ENCODE results near the gene MBOAT2. TPM values are rescaled to one million over a fixed set of nuclear protein-coding genes. Genes with fewer than 3 reads are reported as not detected.

Gene MBOAT2
- total RNA-seq, 1 experiment from 2014 or later: 16.8 TPM

- Histone ChIP-seq H2AFZ (ENCODE audit: low read depth, low read length, poor library complexity, severe bottlenecking) (no peak overlapping the region), H3K79me2 (ENCODE audit: insufficient read depth, low read length) (no peaks in the 10 kb centered on the region), H3K4me1 (ENCODE audit: control insufficient read depth in 1 of 2, insufficient read depth in 2 of 2, low read length in 2 of 2) (peaks cover 0 to 3% of the 10 kb centered on the region in 2 experiments; a peak in 1 of 4 replicates), H3K9me2 (ENCODE audit: insufficient read depth) (no peaks in the 10 kb centered on the region), H3K27me3 (ENCODE audit: insufficient read depth, low read length) (no peaks in the 10 kb centered on the region), H3K4me2 (ENCODE audit: low read length) (no peak overlapping the region), H3K36me3 (ENCODE audit: control insufficient read depth in 1 of 2, insufficient read depth in 2 of 2, low read length in 2 of 2) (no peaks in the 10 kb centered on the region), H3K4me3 (replicated peaks in 1 of 2; ENCODE audit: low read depth in 1 of 2, low read length in 2 of 2) (no peak overlapping the region), H3K27ac (ENCODE audit: low read depth, low read length) (no peak overlapping the region), H3K9ac (ENCODE audit: low read length) (no peak overlapping the region), H3K9me3 (ENCODE audit: control insufficient read depth in 1 of 2, insufficient read depth in 1 of 2, low read depth in 1 of 2, low read length in 2 of 2) (no peaks in the 10 kb centered on the region), H4K20me1 (ENCODE audit: insufficient read depth) (no peaks in the 10 kb centered on the region)
- no peak for DNase-seq (ENCODE audit: low read depth, low spot score)
- no peak for ATAC-seq
- ChIA-PET POLR2A (no interaction called here), RAD21 (ENCODE audit: low non-redundant PET in 1 of 2, low total read pairs in 2 of 2, uncharacterized antibody in 2 of 2, unreplicated experiment in 2 of 2) (no interaction called here), CTCF (no interaction called here)
- no TSS peak for BruUV-seq (replicated peaks)
- TF ChIP-seq YY1 (IDR thresholded peaks at IDR 0.05; ENCODE audit: extremely low read depth, insufficient replicate concordance, low read depth, low read length): no peak
- no peak for TF ChIP-seq POLR2A (IDR thresholded peaks at IDR 0.05; ENCODE audit: borderline replicate concordance, extremely low read depth, insufficient read depth, insufficient read length)
- no peak for TF ChIP-seq MAX (IDR thresholded peaks at IDR 0.05)
- no peak for TF ChIP-seq ZNF274 (IDR thresholded peaks at IDR 0.05; ENCODE audit: low read depth, low read length)
- TF ChIP-seq SIN3A (IDR thresholded peaks at IDR 0.05; ENCODE audit: low read depth): no peak
- TF ChIP-seq TCF7L2 (IDR thresholded peaks at IDR 0.05; ENCODE audit: borderline replicate concordance, extremely low read depth, insufficient read depth, insufficient read length): no peak
- TF ChIP-seq RAD21 (IDR thresholded peaks at IDR 0.05; ENCODE audit: low read depth): no peak
- TF ChIP-seq ZFX (IDR thresholded peaks at IDR 0.05): no peak
- no peak for TF ChIP-seq POLR2AphosphoS5 (IDR thresholded peaks at IDR 0.05; ENCODE audit: low read depth, low read length)
- TF ChIP-seq FOSL1 (IDR thresholded peaks at IDR 0.05; ENCODE audit: low read depth): no peak
- no peak for TF ChIP-seq JUND (IDR thresholded peaks at IDR 0.05)
- intact Hi-C loops (cut with micrococcal nuclease): no loop called here
Observed at GRCh38 chr2:9024575-9024974, 21.1 kb upstream of the MBOAT2 start.

- Histone ChIP-seq H3K27ac (ENCODE audit: low read depth, low read length) (no peak overlapping the region), H3K4me3 (replicated peaks in 1 of 2; ENCODE audit: low read depth in 1 of 2, low read length in 2 of 2) (no peak overlapping the region), H3K9me3 (ENCODE audit: control insufficient read depth in 1 of 2, insufficient read depth in 1 of 2, low read depth in 1 of 2, low read length in 2 of 2) (no peaks in the 10 kb centered on the region), H3K4me1 (ENCODE audit: control insufficient read depth in 1 of 2, insufficient read depth in 2 of 2, low read length in 2 of 2) (peaks cover 0 to 3% of the 10 kb centered on the region in 2 experiments; a peak in 1 of 4 replicates), H3K9me2 (ENCODE audit: insufficient read depth) (no peaks in the 10 kb centered on the region), H4K20me1 (ENCODE audit: insufficient read depth) (no peaks in the 10 kb centered on the region), H3K9ac (ENCODE audit: low read length) (no peak overlapping the region), H3K79me2 (ENCODE audit: insufficient read depth, low read length) (no peaks in the 10 kb centered on the region), H3K36me3 (ENCODE audit: control insufficient read depth in 1 of 2, insufficient read depth in 2 of 2, low read length in 2 of 2) (no peaks in the 10 kb centered on the region), H3K4me2 (ENCODE audit: low read length) (no peak overlapping the region), H2AFZ (ENCODE audit: low read depth, low read length, poor library complexity, severe bottlenecking) (no peak overlapping the region), H3K27me3 (ENCODE audit: insufficient read depth, low read length) (no peaks in the 10 kb centered on the region)
- DNase-seq (ENCODE audit: low read depth, low spot score) (no peak), ATAC-seq (no peak)
- TF ChIP-seq MAX (IDR thresholded peaks at IDR 0.05) (no peak), ZFX (IDR thresholded peaks at IDR 0.05) (no peak), EGR1 (IDR thresholded peaks at IDR 0.05; ENCODE audit: low read depth) (no peak), FOSL1 (IDR thresholded peaks at IDR 0.05; ENCODE audit: low read depth) (no peak), ELF1 (IDR thresholded peaks at IDR 0.05; ENCODE audit: borderline replicate concordance, low read depth) (no peak)
- ChIA-PET CTCF (no interaction called here), POLR2A (no interaction called here), RAD21 (ENCODE audit: low non-redundant PET in 1 of 2, low total read pairs in 2 of 2, uncharacterized antibody in 2 of 2, unreplicated experiment in 2 of 2) (no interaction called here)
- intact Hi-C loops (cut with micrococcal nuclease): no loop called here
- BruUV-seq (replicated peaks): no TSS peak
Observed at GRCh38 chr2:9021563-9022211, 18.2 kb upstream of the MBOAT2 start.

Data from HCT116 (cell line).